GM19025 (cell line): ENCODE results near the gene PRR23E.

Experiments used
- ATAC-seq: cut with Tn5 transposase; IDR thresholded peaks from one replicate; pipeline ENCODE4 v1.9.1; 2021; ENCODE audit warnings: mild to moderate bottlenecking, low read depth, moderate library complexity; ENCODE audit not compliant: unreplicated experiment

Gene PRR23E

GRCh38 chr3:127162947-127163645 lies 29.8 kb upstream of the PRR23E start:
- no peak for ATAC-seq

- ATAC-seq: no peak
Measured at GRCh38 chr3:127164615-127165014, 28.3 kb upstream of the PRR23E start.

GRCh38 chr3:127165036-127165435 lies 27.9 kb upstream of the PRR23E start:
- ATAC-seq: no peak

- no peak for ATAC-seq
Measured at GRCh38 chr3:127165694-127166485, 27.0 kb upstream of the PRR23E start.

- no peak for ATAC-seq
Measured at GRCh38 chr3:127166501-127167065, 26.3 kb upstream of the PRR23E start.

GRCh38 chr3:127167315-127168043 lies 25.5 kb upstream of the PRR23E start:
- no peak for ATAC-seq

GRCh38 chr3:127168271-127168670 lies 24.7 kb upstream of the PRR23E start:
- no peak for ATAC-seq

- no peak for ATAC-seq
Measured at GRCh38 chr3:127170814-127171213, 22.1 kb upstream of the PRR23E start.

- no peak for ATAC-seq
Measured at GRCh38 chr3:127171320-127171719, 21.6 kb upstream of the PRR23E start.

GRCh38 chr3:127171721-127172120 lies 21.2 kb upstream of the PRR23E start:
- no peak for ATAC-seq

- no peak for ATAC-seq
Measured at GRCh38 chr3:127172211-127172610, 20.7 kb upstream of the PRR23E start.

- no peak for ATAC-seq
Measured at GRCh38 chr3:127172781-127173515, 20.0 kb upstream of the PRR23E start.

- no peak for ATAC-seq
Measured at GRCh38 chr3:127173516-127174166, 19.3 kb upstream of the PRR23E start.

- ATAC-seq: no peak
Measured at GRCh38 chr3:127174284-127174683, 18.6 kb upstream of the PRR23E start.

- ATAC-seq: no peak
Measured at GRCh38 chr3:127174715-127175140, 18.2 kb upstream of the PRR23E start.

- no peak for ATAC-seq
Measured at GRCh38 chr3:127175272-127175671, 17.7 kb upstream of the PRR23E start.

- no peak for ATAC-seq
Measured at GRCh38 chr3:127177226-127177625, 15.7 kb upstream of the PRR23E start.

GRCh38 chr3:127180859-127181258 lies 12.1 kb upstream of the PRR23E start:
- no peak for ATAC-seq

GRCh38 chr3:127182431-127182830 lies 10.5 kb upstream of the PRR23E start:
- ATAC-seq: no peak
